Measurements from ENCODE around the gene EFEMP2. TPM values are rescaled to one million over a fixed set of nuclear protein-coding genes. Genes with fewer than 3 reads are reported as not detected.

EFEMP2 gene
- total RNA-seq, 1 experiment from 2014 or later, result 4.5 TPM

DNA sequence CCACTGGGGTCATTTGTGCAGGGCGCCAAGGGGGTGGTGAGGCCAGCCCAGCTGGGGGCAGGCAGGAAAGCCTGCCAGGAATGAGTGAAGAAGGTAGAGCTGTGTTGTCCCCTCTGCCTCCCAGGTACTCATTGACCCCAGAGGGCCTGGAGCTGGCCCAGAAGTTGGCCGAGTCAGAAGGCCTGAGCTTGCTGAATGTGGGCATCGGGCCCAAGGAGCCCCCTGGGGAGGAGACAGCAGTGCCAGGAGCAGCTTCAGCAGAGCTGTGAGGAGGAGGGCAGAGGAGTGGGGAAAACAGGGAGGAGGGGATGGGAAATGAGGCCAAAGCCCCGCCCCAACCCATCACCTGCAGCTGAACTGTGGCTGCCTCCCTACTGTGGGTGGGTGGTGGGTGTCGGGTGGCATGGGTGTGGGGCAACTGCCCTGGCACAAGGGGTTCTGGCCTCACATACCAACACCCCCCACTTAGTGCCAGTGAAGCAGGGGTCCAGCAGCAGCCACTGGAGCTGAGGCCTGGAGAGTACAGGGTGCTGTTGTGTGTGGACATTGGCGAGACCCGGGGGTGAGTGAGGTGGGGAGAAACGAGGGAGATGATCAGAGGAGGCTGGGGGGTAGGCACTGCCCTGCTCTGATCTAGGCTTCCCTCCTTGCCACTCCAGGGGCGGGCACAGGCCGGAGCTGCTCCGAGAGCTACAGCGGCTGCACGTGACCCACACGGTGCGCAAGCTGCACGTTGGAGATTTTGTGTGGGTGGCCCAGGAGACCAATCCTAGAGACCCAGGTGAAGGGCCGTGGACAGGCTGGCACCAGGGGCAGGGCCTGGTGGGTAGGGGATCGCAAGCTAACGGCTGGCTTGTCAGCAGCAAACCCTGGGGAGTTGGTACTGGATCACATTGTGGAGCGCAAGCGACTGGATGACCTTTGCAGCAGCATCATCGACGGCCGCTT, 9.4 kb downstream of the EFEMP2 start:
- POLR2A ChIA-PET (ENCODE audit: unreplicated experiment), result no interaction called here

GRCh38 chr11:65862191-65862735, 10.3 kb downstream of the EFEMP2 start:
- no peak for ATAC-seq
- peak overlapping the region; percentile 98 for H3K4me2 ChIP-seq (ENCODE audit: low read length)
- H3K9ac ChIP-seq (ENCODE audit: low read length), result no peak overlapping the region
- no TSS peak for BruUV-seq (replicated peaks)
- H3F3A ChIP-seq (ENCODE audit: low read length, unreplicated experiment), result peaks cover 11% of the 10 kb centered on the region
- H3K79me2 ChIP-seq (ENCODE audit: low read length), result peaks cover 32% of the 10 kb centered on the region
- H3K36me3 ChIP-seq (ENCODE audit: low read depth, low read length), result peaks cover 20% of the 10 kb centered on the region; the same call in 1 of the 2 replicates
- CTCF ChIA-PET, result no interaction called here
- no peaks in the 10 kb centered on the region for H3K27me3 ChIP-seq (ENCODE audit: low read length)
- H3K4me1 ChIP-seq (ENCODE audit: insufficient read depth, low read length), result peaks cover 19% of the 10 kb centered on the region
- H3K4me3 ChIP-seq (ENCODE audit: low read length), result peak overlapping the region; percentile 79; the same call in 1 of the 2 replicates
- TF ChIP-seq EZH2phosphoT487 (IDR thresholded peaks at IDR 0.05; ENCODE audit: borderline replicate concordance, low read length), result no peak
- TF ChIP-seq, protein P1, sequence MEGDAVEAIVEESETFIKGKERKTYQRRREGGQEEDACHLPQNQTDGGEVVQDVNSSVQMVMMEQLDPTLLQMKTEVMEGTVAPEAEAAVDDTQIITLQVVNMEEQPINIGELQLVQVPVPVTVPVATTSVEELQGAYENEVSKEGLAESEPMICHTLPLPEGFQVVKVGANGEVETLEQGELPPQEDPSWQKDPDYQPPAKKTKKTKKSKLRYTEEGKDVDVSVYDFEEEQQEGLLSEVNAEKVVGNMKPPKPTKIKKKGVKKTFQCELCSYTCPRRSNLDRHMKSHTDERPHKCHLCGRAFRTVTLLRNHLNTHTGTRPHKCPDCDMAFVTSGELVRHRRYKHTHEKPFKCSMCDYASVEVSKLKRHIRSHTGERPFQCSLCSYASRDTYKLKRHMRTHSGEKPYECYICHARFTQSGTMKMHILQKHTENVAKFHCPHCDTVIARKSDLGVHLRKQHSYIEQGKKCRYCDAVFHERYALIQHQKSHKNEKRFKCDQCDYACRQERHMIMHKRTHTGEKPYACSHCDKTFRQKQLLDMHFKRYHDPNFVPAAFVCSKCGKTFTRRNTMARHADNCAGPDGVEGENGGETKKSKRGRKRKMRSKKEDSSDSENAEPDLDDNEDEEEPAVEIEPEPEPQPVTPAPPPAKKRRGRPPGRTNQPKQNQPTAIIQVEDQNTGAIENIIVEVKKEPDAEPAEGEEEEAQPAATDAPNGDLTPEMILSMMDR (conservative IDR thresholded peaks at IDR 0.05; ENCODE audit: low read depth, low read length), result no peak
- no peak for TF ChIP-seq EZH2 (IDR thresholded peaks at IDR 0.05; ENCODE audit: low read length, unreplicated experiment)
- intact Hi-C loops (cut with micrococcal nuclease), result no loop called here
- no peak for DNase-seq
- no peak overlapping the region for H2AFZ ChIP-seq (ENCODE audit: low read length)
- H3K27ac ChIP-seq (ENCODE audit: low read length), result no peak overlapping the region
- H4K20me1 ChIP-seq (ENCODE audit: low read length), result peaks cover 3% of the 10 kb centered on the region
- POLR2A ChIA-PET (ENCODE audit: unreplicated experiment), result no interaction called here
- H3K9me3 ChIP-seq (ENCODE audit: low read length), result no peaks in the 10 kb centered on the region
- H3K9me2 ChIP-seq (replicated peaks; ENCODE audit: low read length), result no peaks in the 10 kb centered on the region

More for the DNA sequence above, 9.4 kb downstream of the EFEMP2 start:
- BruUV-seq (replicated peaks), result no TSS peak
- no peaks in the 10 kb centered on the region for H4K20me1 ChIP-seq (ENCODE audit: low read length)
- peaks cover 19% of the 10 kb centered on the region for H3K4me1 ChIP-seq (ENCODE audit: insufficient read depth, low read length)
- no peak for ATAC-seq
- H3K9me2 ChIP-seq (replicated peaks; ENCODE audit: low read length), result no peaks in the 10 kb centered on the region
- H3K9ac ChIP-seq (ENCODE audit: low read length), result no peak overlapping the region
- H2AFZ ChIP-seq (ENCODE audit: low read length), result no peak overlapping the region
- H3K36me3 ChIP-seq (ENCODE audit: low read depth, low read length), result peaks cover 20% of the 10 kb centered on the region; the same call in 1 of the 2 replicates
- no peak for DNase-seq
- H3K27ac ChIP-seq (ENCODE audit: low read length), result no peak overlapping the region
- no peaks in the 10 kb centered on the region for H3K27me3 ChIP-seq (ENCODE audit: low read length)
- no peak overlapping the region for H3K4me3 ChIP-seq (ENCODE audit: low read length)
- no peak for TF ChIP-seq EZH2phosphoT487 (IDR thresholded peaks at IDR 0.05; ENCODE audit: borderline replicate concordance, low read length)
- no peak for TF ChIP-seq EZH2 (IDR thresholded peaks at IDR 0.05; ENCODE audit: low read length, unreplicated experiment)
- TF ChIP-seq, protein P1 (conservative IDR thresholded peaks at IDR 0.05; ENCODE audit: low read depth, low read length), result no peak
- H3K4me2 ChIP-seq (ENCODE audit: low read length), result no peak overlapping the region
- H3K9me3 ChIP-seq (ENCODE audit: low read length), result no peaks in the 10 kb centered on the region
- peaks cover 11% of the 10 kb centered on the region for H3F3A ChIP-seq (ENCODE audit: low read length, unreplicated experiment)
- intact Hi-C loops (cut with micrococcal nuclease), result no loop called here
- CTCF ChIA-PET, result no interaction called here
- H3K79me2 ChIP-seq (ENCODE audit: low read length), result peaks cover 25% of the 10 kb centered on the region

All from PC-3 (cell line).